Endothelial cell of umbilical vein (primary cell): Measurements from ENCODE around the gene TMEM254.

Experiments
- CTCF ChIP-seq, 2 donors: IDR thresholded peaks; 1 replicate in 1 of 2; 2 replicates in 1 of 2; pipeline ENCODE4 v1.5.1; 2011; ENCODE audit warnings: low read length in 2 of 2, mild to moderate bottlenecking in 2 of 2, moderate library complexity in 2 of 2, control low read depth in 1 of 2, inconsistent platforms in 1 of 2, low read depth in 1 of 2; ENCODE audit not compliant: insufficient read depth in 1 of 2; ENCODE audit errors: extremely low read depth in 1 of 2
- EZH2 ChIP-seq: IDR thresholded peaks from 2 replicates; pipeline ENCODE4 v1.6.1; 2012; ENCODE audit warnings: borderline replicate concordance, low read depth, mild to moderate bottlenecking, moderate library complexity, low read length, inconsistent platforms; ENCODE audit not compliant: severe bottlenecking
- FOS ChIP-seq: IDR thresholded peaks from 2 replicates; pipeline ENCODE4 v1.6.1; 2011; ENCODE audit warnings: mild to moderate bottlenecking, low read length, moderate library complexity, borderline replicate concordance; ENCODE audit not compliant: insufficient read depth
- JUN ChIP-seq: IDR thresholded peaks from 2 replicates; pipeline ENCODE4 v1.6.1; 2011; ENCODE audit warnings: borderline replicate concordance, low read depth; ENCODE audit not compliant: insufficient read length, insufficient read depth
- MAX ChIP-seq: IDR thresholded peaks from 2 replicates; pipeline ENCODE4 v1.6.1; 2011; ENCODE audit not compliant: insufficient read depth, insufficient read length
- POLR2A ChIP-seq: IDR thresholded peaks from 2 replicates; pipeline ENCODE4 v1.6.1; 2012; ENCODE audit warnings: low read depth, mild to moderate bottlenecking, control low read depth, low read length
- POLR2AphosphoS5 ChIP-seq: IDR thresholded peaks from 2 replicates; pipeline ENCODE4 v1.6.1; 2012; ENCODE audit warnings: low read depth, mild to moderate bottlenecking, control low read depth, low read length, moderate library complexity; ENCODE audit not compliant: insufficient read depth

GRCh38 chr10:80141696-80142460 is 63.4 kb downstream of the TMEM254 start:
- TF ChIP-seq CTCF (IDR thresholded peaks at IDR 0.05; ENCODE audit: extremely low read depth in 1 of 2, insufficient read depth in 1 of 2, low read depth in 1 of 2, low read length in 2 of 2) = no peak
- TF ChIP-seq FOS = no peak
- TF ChIP-seq EZH2 = no peak
- TF ChIP-seq POLR2AphosphoS5 = no peak
- no peak for TF ChIP-seq POLR2A
- no peak for TF ChIP-seq MAX
- TF ChIP-seq JUN = no peak
